ENCODE data around the gene CABLES2. TPM values are rescaled to one million over a fixed set of nuclear protein-coding genes. Genes with fewer than 3 reads are reported as not detected.

Gene CABLES2
- total and polyA plus RNA-seq, 9 of the 15 experiments (the other 6 are each of a cell fraction or from before 2014, with no cell fraction given) = 0.46 to 4.2 (median 1.6) TPM

GRCh38 chr20:62393335-62393665 lies 13.8 kb downstream of the CABLES2 start:
- peaks cover 16% of the 10 kb centered on the region for H3K79me2 ChIP-seq (ENCODE audit: control insufficient read depth, insufficient read depth, low read length)
- ChIA-PET CTCF (ENCODE audit: low intra/inter-chr PET ratio) (no interaction called here), POLR2A (interaction anchor here (1.0 kb wide), 1 partner anchor 9 kb away, joined by 3 read pairs; no protein-coding TSS in a partner anchor)
- intact Hi-C loops (cut with micrococcal nuclease) = no loop called here
- no peak overlapping the region for H3K27ac ChIP-seq (ENCODE audit: extremely low read depth, low read depth, low read length)
- 85% methylated on average over 10 of the region's 12 CpGs for WGBS (ENCODE audit: insufficient coverage, low coverage, missing lambda C conversion rate)
- BruUV-seq (replicated peaks) = no TSS peak
- peaks cover 12% of the 10 kb centered on the region for H3K9me1 ChIP-seq (ENCODE audit: control insufficient read depth, insufficient read depth, low read length)
- peaks cover 30% of the 10 kb centered on the region for H3K36me3 ChIP-seq (ENCODE audit: control insufficient read depth, insufficient read depth, low read length)
- no peak overlapping the region for H2AFZ ChIP-seq (ENCODE audit: low read depth, low read length)
- no peaks in the 10 kb centered on the region; the same call in 1 of the 2 replicates for H4K20me1 ChIP-seq (replicated peaks; ENCODE audit: control insufficient read depth, insufficient read depth, low read length)
- TF ChIP-seq PYGO2 (tag; IDR thresholded peaks at IDR 0.05) = no peak
- TF ChIP-seq POLR2G (IDR thresholded peaks at IDR 0.05; ENCODE audit: low read depth, low read length) = 0 out of 2 replicates have a peak, but pooled peaks have one; percentile 22
- H3K4me2 ChIP-seq (ENCODE audit: insufficient read depth, low read length) = no peak overlapping the region
- H3K9me3 ChIP-seq (replicated peaks; ENCODE audit: control insufficient read depth, insufficient read depth, low read depth, low read length) = no peaks in the 10 kb centered on the region
- H3K9ac ChIP-seq (ENCODE audit: insufficient read depth in 1 of 2, low read depth in 2 of 2, low read length in 2 of 2) = peak overlapping the region in 1 of 2 experiments; percentile 67; a peak in 2 of 4 replicates
- DNase-seq (ENCODE audit: extremely low read depth in 1 of 4, low spot score in 3 of 4) (no peak), FAIRE-seq (no peak), ATAC-seq (no peak)
- no peak overlapping the region for H3K4me3 ChIP-seq
- H3K27me3 ChIP-seq (ENCODE audit: control insufficient read depth in 2 of 2, insufficient read depth in 2 of 2, low read length in 2 of 2) = no peaks in the 10 kb centered on the region
- in situ Hi-C loops (cut with MboI) = no loop called here
- peaks cover 6 to 60% of the 10 kb centered on the region in 2 experiments; a peak in 4 of 5 replicates for H3K4me1 ChIP-seq (replicated peaks in 1 of 2; ENCODE audit: control insufficient read depth in 2 of 2, insufficient read depth in 2 of 2, low read length in 2 of 2)

- BruUV-seq (replicated peaks) = no TSS peak
- no peaks in the 10 kb centered on the region for H3K9me3 ChIP-seq (replicated peaks; ENCODE audit: control insufficient read depth, insufficient read depth, low read depth, low read length)
- FAIRE-seq = no peak
- H3K79me2 ChIP-seq (ENCODE audit: control insufficient read depth, insufficient read depth, low read length) = peaks cover 21% of the 10 kb centered on the region
- H3K4me3 ChIP-seq = no peak overlapping the region
- H3K4me1 ChIP-seq (replicated peaks in 1 of 2; ENCODE audit: control insufficient read depth in 2 of 2, insufficient read depth in 2 of 2, low read length in 2 of 2) = peaks cover 10 to 65% of the 10 kb centered on the region in 2 experiments; a peak in 4 of 5 replicates
- 0 out of 3 replicates have a peak, but pooled peaks have one; percentile 7 for ATAC-seq
- in situ Hi-C loops (cut with MboI) = no loop called here
- 79% methylated on average over 20 of the region's 21 CpGs for WGBS (ENCODE audit: insufficient coverage, low coverage, missing lambda C conversion rate)
- H3K9me1 ChIP-seq (ENCODE audit: control insufficient read depth, insufficient read depth, low read length) = peaks cover 12% of the 10 kb centered on the region
- no peak overlapping the region for H3K27ac ChIP-seq (ENCODE audit: extremely low read depth, low read depth, low read length)
- H4K20me1 ChIP-seq (replicated peaks; ENCODE audit: control insufficient read depth, insufficient read depth, low read length) = peaks cover 4% of the 10 kb centered on the region; the same call in 1 of the 2 replicates
- no peak overlapping the region for H3K4me2 ChIP-seq (ENCODE audit: insufficient read depth, low read length)
- POLR2A ChIA-PET = interaction anchor here (1.0 to 5.1 kb wide), 2 partner anchors 8 to 9 kb away, joined by 3 to 28 read pairs; no protein-coding TSS in a partner anchor
- CTCF ChIA-PET (ENCODE audit: low intra/inter-chr PET ratio) = no interaction called here
- H3K9ac ChIP-seq (ENCODE audit: insufficient read depth in 1 of 2, low read depth in 2 of 2, low read length in 2 of 2) = peak overlapping the region in 1 of 2 experiments; percentile 67; a peak in 2 of 4 replicates
- peaks cover 35% of the 10 kb centered on the region for H3K36me3 ChIP-seq (ENCODE audit: control insufficient read depth, insufficient read depth, low read length)
- intact Hi-C loops (cut with micrococcal nuclease) = no loop called here
- DNase-seq (ENCODE audit: extremely low read depth in 1 of 4, low spot score in 3 of 4) = no peak
- no peaks in the 10 kb centered on the region for H3K27me3 ChIP-seq (ENCODE audit: control insufficient read depth in 2 of 2, insufficient read depth in 2 of 2, low read length in 2 of 2)
- H2AFZ ChIP-seq (ENCODE audit: low read depth, low read length) = no peak overlapping the region
- TF ChIP-seq ZNF175 (CRISPR knock-in tag; IDR thresholded peaks at IDR 0.05; ENCODE audit: low read depth) (no peak), RBFOX2 (IDR thresholded peaks at IDR 0.05; ENCODE audit: low read depth, low read length) (peak; percentile 49; the same call in 1 of the 2 replicates), NCOR1 (IDR thresholded peaks at IDR 0.05) (no peak), SFPQ (IDR thresholded peaks at IDR 0.05; ENCODE audit: low read depth, low read length) (no peak), AFF4 (CRISPR knock-in tag; IDR thresholded peaks at IDR 0.05) (no peak), CHD2 (IDR thresholded peaks at IDR 0.05; ENCODE audit: low read depth, low read length) (no peak)
Measured at GRCh38 chr20:62392621-62393334, 14.3 kb downstream of the CABLES2 start.

Data from K562 (cell line).